Trophoblast cell (in vitro differentiated cells and primary cell): Measurements from ENCODE around the gene CLDND2.

Experiments used
- DNase-seq, 2 donors: peaks; one replicate each; pipeline ENCODE4 v3.0.0-alpha.2; 2016
- H2AFZ ChIP-seq: 2 replicates; pipeline ENCODE4 v1.6.1; 2013; ENCODE audit warnings: low read length, moderate library complexity, mild to moderate bottlenecking; ENCODE audit not compliant: insufficient read depth, poor library complexity
- H2AK5ac ChIP-seq: 2 replicates; pipeline ENCODE4 v1.6.1; 2013; ENCODE audit warnings: mild to moderate bottlenecking, low read length
- H2BK120ac ChIP-seq: 2 replicates; pipeline ENCODE4 v1.6.1; 2013; ENCODE audit warnings: low read length, mild to moderate bottlenecking, moderate library complexity; ENCODE audit not compliant: insufficient read depth, poor library complexity
- H2BK12ac ChIP-seq: 2 replicates; pipeline ENCODE4 v1.6.1; 2013; ENCODE audit warnings: mild to moderate bottlenecking, low read length, moderate library complexity
- H2BK5ac ChIP-seq: 2 replicates; pipeline ENCODE4 v1.6.1; 2013; ENCODE audit warnings: low read length, low read depth, moderate library complexity, mild to moderate bottlenecking; ENCODE audit not compliant: poor library complexity
- H3K14ac ChIP-seq: 2 replicates; pipeline ENCODE4 v1.6.1; 2013; ENCODE audit warnings: mild to moderate bottlenecking, low read length
- H3K18ac ChIP-seq: 2 replicates; pipeline ENCODE4 v1.6.1; 2013; ENCODE audit warnings: mild to moderate bottlenecking, low read length
- H3K23ac ChIP-seq: 2 replicates; pipeline ENCODE4 v1.6.1; 2013; ENCODE audit warnings: low read length
- H3K27ac ChIP-seq: 2 replicates; pipeline ENCODE4 v1.5.1; 2013; ENCODE audit warnings: low read depth, mild to moderate bottlenecking, inconsistent platforms, low read length, moderate library complexity
- H3K27me3 ChIP-seq: 2 replicates; pipeline ENCODE4 v1.6.1; 2013; ENCODE audit warnings: inconsistent platforms, mild to moderate bottlenecking, low read length, moderate library complexity; ENCODE audit not compliant: insufficient read depth
- H3K36me3 ChIP-seq, 2 experiments: 1 replicate in 1 of 2; 2 replicates in 1 of 2; pipeline ENCODE4 v1.6.1; 2013; ENCODE audit warnings: low read length in 2 of 2, mild to moderate bottlenecking in 2 of 2, moderate library complexity in 1 of 2; ENCODE audit not compliant: insufficient read depth in 2 of 2, control insufficient read depth in 1 of 2
- H3K4ac ChIP-seq: 2 replicates; pipeline ENCODE4 v1.6.1; 2013; ENCODE audit warnings: low read depth, mild to moderate bottlenecking, low read length, moderate library complexity
- H3K4me1 ChIP-seq, 2 experiments: 1 replicate in 1 of 2; 2 replicates in 1 of 2; pipeline ENCODE4 v1.6.1; 2013; ENCODE audit warnings: low read length in 2 of 2, mild to moderate bottlenecking in 2 of 2, moderate library complexity in 1 of 2; ENCODE audit not compliant: insufficient read depth in 2 of 2, control insufficient read depth in 1 of 2
- H3K4me2 ChIP-seq: 2 replicates; pipeline ENCODE4 v1.6.1; 2013; ENCODE audit warnings: inconsistent platforms, mild to moderate bottlenecking, low read length, moderate library complexity
- H3K4me3 ChIP-seq: 2 replicates; pipeline ENCODE4 v1.5.1; 2013; ENCODE audit warnings: mild to moderate bottlenecking, low read depth, low read length, inconsistent platforms
- H3K79me1 ChIP-seq: one replicate; pipeline ENCODE4 v1.6.1; 2013; ENCODE audit warnings: low read length
- H3K79me2 ChIP-seq: 2 replicates; pipeline ENCODE4 v1.6.1; 2013; ENCODE audit warnings: low read length, mild to moderate bottlenecking; ENCODE audit not compliant: control insufficient read depth, insufficient read depth, poor library complexity
- H3K9ac ChIP-seq: 2 replicates; pipeline ENCODE4 v1.6.1; 2013; ENCODE audit warnings: mild to moderate bottlenecking, low read length
- H3K9me3 ChIP-seq: 2 replicates; pipeline ENCODE4 v1.6.1; 2013; ENCODE audit warnings: low read depth, mild to moderate bottlenecking, control low read depth, inconsistent platforms, low read length; ENCODE audit not compliant: insufficient read depth
- H4K12ac ChIP-seq: 2 replicates; pipeline ENCODE4 v1.6.1; 2013; ENCODE audit warnings: low read depth, mild to moderate bottlenecking, low read length, moderate library complexity
- H4K8ac ChIP-seq: 2 replicates; pipeline ENCODE4 v1.6.1; 2013; ENCODE audit warnings: low read depth, mild to moderate bottlenecking, low read length, moderate library complexity
- H4K91ac ChIP-seq: one replicate; pipeline ENCODE4 v1.6.1; 2013; ENCODE audit warnings: low read depth, mild to moderate bottlenecking, low read length, moderate library complexity
- WGBS: extraction: QIAGEN DNeasy Blood & Tissue Kit; methylation state at CpG from one replicate; pipeline ENCODE4 v1.1.7; 2013; ENCODE audit warnings: missing lambda C conversion rate; ENCODE audit not compliant: insufficient read length, insufficient coverage; ENCODE audit errors: extremely low coverage; 5-methylcytosine and 5-hydroxymethylcytosine counted together

The CLDND2 gene

DNA sequence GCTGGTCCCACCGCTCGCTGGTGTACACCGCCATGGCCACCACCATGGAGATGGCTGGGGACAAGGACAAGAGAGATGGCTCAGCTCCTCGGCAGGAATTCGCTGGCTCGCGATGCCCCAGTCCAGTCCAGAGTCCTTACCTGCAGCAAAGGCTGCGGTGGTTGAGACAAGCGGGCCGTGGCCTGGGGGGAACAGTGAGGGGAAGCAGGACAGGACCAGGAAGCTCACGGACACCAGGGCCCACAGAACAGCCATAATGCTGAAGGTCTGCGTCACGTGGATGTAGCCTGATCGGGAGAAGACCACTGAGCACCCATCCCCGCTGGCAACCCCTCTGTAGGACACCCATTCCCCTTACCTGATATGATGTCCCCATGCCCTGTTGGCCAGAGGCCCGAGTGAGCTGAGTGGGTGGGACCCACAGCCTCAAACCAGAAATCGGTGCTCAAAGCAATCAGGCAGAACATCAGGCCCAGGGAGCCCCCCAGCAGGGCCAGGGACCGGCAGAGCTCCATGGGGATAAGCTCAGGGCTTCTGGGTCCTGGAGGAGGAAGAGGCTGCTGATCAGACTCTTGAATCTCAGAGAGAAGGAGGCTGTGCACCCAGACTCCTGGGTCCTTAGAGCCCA, 3.3 kb upstream of the CLDND2 start:
- H2AK5ac ChIP-seq, result no peak overlapping the region
- no peak overlapping the region for H3K18ac ChIP-seq
- WGBS, result no CpG with 5 or more reads among the region's 18 CpGs
- H3K4ac ChIP-seq, result no peak overlapping the region
- H2BK120ac ChIP-seq, result no peak overlapping the region
- no peak overlapping the region for H3K23ac ChIP-seq
- no peak overlapping the region for H4K12ac ChIP-seq
- H2BK5ac ChIP-seq, result no peak overlapping the region
- H2AFZ ChIP-seq, result no peak overlapping the region
- H2BK12ac ChIP-seq, result no peak overlapping the region
- H3K79me2 ChIP-seq, result peaks cover 7% of the 10 kb centered on the region
- DNase-seq, result no peak
- H4K91ac ChIP-seq, result no peak overlapping the region
- H3K27me3 ChIP-seq, result no peaks in the 10 kb centered on the region
- no peak overlapping the region for H3K4me3 ChIP-seq
- H3K4me1 ChIP-seq, result peaks cover 7 to 9% of the 10 kb centered on the region in 2 experiments
- H3K9ac ChIP-seq, result no peak overlapping the region
- H3K27ac ChIP-seq, result no peak overlapping the region
- H4K8ac ChIP-seq, result no peak overlapping the region
- no peak overlapping the region for H3K14ac ChIP-seq
- H3K9me3 ChIP-seq, result no peaks in the 10 kb centered on the region
- H3K4me2 ChIP-seq, result no peak overlapping the region
- H3K36me3 ChIP-seq, result no peaks in the 10 kb centered on the region
- H3K79me1 ChIP-seq, result peaks cover 12% of the 10 kb centered on the region

GRCh38 chr19:51371186-51371690, 2.4 kb upstream of the CLDND2 start:
- H4K8ac ChIP-seq, result no peak overlapping the region
- H4K12ac ChIP-seq, result no peak overlapping the region
- no peak overlapping the region for H3K4ac ChIP-seq
- no peaks in the 10 kb centered on the region for H3K9me3 ChIP-seq
- H3K14ac ChIP-seq, result no peak overlapping the region
- no peak overlapping the region for H2BK120ac ChIP-seq
- no peak overlapping the region for H3K4me3 ChIP-seq
- no peak overlapping the region for H2AFZ ChIP-seq
- H3K18ac ChIP-seq, result no peak overlapping the region
- no peak overlapping the region for H3K27ac ChIP-seq
- H3K79me2 ChIP-seq, result peaks cover 12% of the 10 kb centered on the region
- H2AK5ac ChIP-seq, result no peak overlapping the region
- H3K4me1 ChIP-seq, result peaks cover 7 to 9% of the 10 kb centered on the region in 2 experiments
- DNase-seq, result no peak
- H4K91ac ChIP-seq, result no peak overlapping the region
- H2BK12ac ChIP-seq, result no peak overlapping the region
- no peak overlapping the region for H3K9ac ChIP-seq
- H2BK5ac ChIP-seq, result no peak overlapping the region
- H3K79me1 ChIP-seq, result peaks cover 19% of the 10 kb centered on the region
- H3K27me3 ChIP-seq, result no peaks in the 10 kb centered on the region
- no peak overlapping the region for H3K4me2 ChIP-seq
- no CpG with 5 or more reads among the region's 8 CpGs for WGBS
- no peak overlapping the region for H3K23ac ChIP-seq
- H3K36me3 ChIP-seq, result no peaks in the 10 kb centered on the region

- DNase-seq, result no peak
- no peak overlapping the region for H3K14ac ChIP-seq
- H3K79me1 ChIP-seq, result peaks cover 26% of the 10 kb centered on the region
- no peak overlapping the region for H2AFZ ChIP-seq
- no peak overlapping the region for H3K4me2 ChIP-seq
- H2BK120ac ChIP-seq, result no peak overlapping the region
- H3K9ac ChIP-seq, result no peak overlapping the region
- no peak overlapping the region for H2AK5ac ChIP-seq
- no peaks in the 10 kb centered on the region for H3K9me3 ChIP-seq
- no peak overlapping the region for H2BK5ac ChIP-seq
- H4K12ac ChIP-seq, result no peak overlapping the region
- peaks cover 11 to 15% of the 10 kb centered on the region in 2 experiments for H3K4me1 ChIP-seq
- H4K8ac ChIP-seq, result no peak overlapping the region
- no peak overlapping the region for H4K91ac ChIP-seq
- no peaks in the 10 kb centered on the region for H3K27me3 ChIP-seq
- no peak overlapping the region for H3K4ac ChIP-seq
- no peak overlapping the region for H3K23ac ChIP-seq
- no peak overlapping the region for H3K18ac ChIP-seq
- H3K27ac ChIP-seq, result no peak overlapping the region
- H3K4me3 ChIP-seq, result no peak overlapping the region
- no CpG with 5 or more reads among the region's 4 CpGs for WGBS
- no peak overlapping the region for H2BK12ac ChIP-seq
- H3K79me2 ChIP-seq, result peaks cover 16% of the 10 kb centered on the region
- H3K36me3 ChIP-seq, result no peaks in the 10 kb centered on the region
These were observed 1.4 kb upstream of the CLDND2 start for GRCh38 chr19:51370230-51370629.

GRCh38 chr19:51367565-51368365, 1.0 kb downstream of the CLDND2 start:
- Histone ChIP-seq H2AK5ac (peak overlapping the region; percentile 57), H2BK12ac (peak overlapping the region; percentile 24), H2BK5ac (peak overlapping the region; percentile 90), H4K91ac (peak overlapping the region; percentile 87), H4K8ac (peak overlapping the region; percentile 87), H3K14ac (peak overlapping the region; percentile 90), H3K79me1 (peaks cover 26% of the 10 kb centered on the region), H3K79me2 (peaks cover 16% of the 10 kb centered on the region), H3K23ac (no peak overlapping the region), H3K4ac (peak overlapping the region; percentile 35), H3K18ac (peak overlapping the region; percentile 93), H3K9ac (peak overlapping the region; percentile 68), H3K4me2 (peak overlapping the region; percentile 90), H2BK120ac (peak overlapping the region; percentile 78), H4K12ac (peak overlapping the region; percentile 85), H3K27me3 (no peaks in the 10 kb centered on the region), H3K4me1 (peaks cover 18 to 22% of the 10 kb centered on the region in 2 experiments), H3K36me3 (no peaks in the 10 kb centered on the region), H3K4me3 (peak overlapping the region; percentile 92), H3K27ac (peak overlapping the region; percentile 93), H3K9me3 (no peaks in the 10 kb centered on the region), H2AFZ (peak overlapping the region; percentile 80)
- WGBS, result no CpG with 5 or more reads among the region's 64 CpGs
- DNase-seq, result peak; percentile 97 to 99
